Adipocyte (in vitro differentiated cells): ENCODE results near the gene FZD4.
"Not testable (repeated sequence)": the region's sequence is repeated elsewhere in the genome, so short reads cannot be mapped to it uniquely, and the experiment has no call there.

Experiments used
- DNase-seq: peaks from one replicate; pipeline ENCODE4 v3.0.0-alpha.2; 2015; ENCODE audit warnings: low read depth
- H3K27me3 ChIP-seq: replicated peaks from 2 replicates; pipeline ENCODE4 v1.7.0; 2013; ENCODE audit warnings: mild to moderate bottlenecking, low read length, moderate library complexity; ENCODE audit not compliant: control insufficient read depth, insufficient read depth
- H3K36me3 ChIP-seq: 2 replicates; pipeline ENCODE4 v1.7.0; 2013; ENCODE audit warnings: low read length, mild to moderate bottlenecking, moderate library complexity; ENCODE audit not compliant: control insufficient read depth, insufficient read depth, severe bottlenecking
- H3K4me1 ChIP-seq: 2 replicates; pipeline ENCODE4 v1.7.0; 2013; ENCODE audit warnings: mild to moderate bottlenecking, low read length, moderate library complexity; ENCODE audit not compliant: control insufficient read depth, insufficient read depth
- H3K4me3 ChIP-seq: 2 replicates; pipeline ENCODE4 v1.7.0; 2013; ENCODE audit warnings: mild to moderate bottlenecking, low read length, moderate library complexity
- H3K9ac ChIP-seq: 2 replicates; pipeline ENCODE4 v1.7.0; 2013; ENCODE audit warnings: mild to moderate bottlenecking, low read length, moderate library complexity
- H3K9me3 ChIP-seq: 2 replicates; pipeline ENCODE4 v1.7.0; 2013; ENCODE audit warnings: mild to moderate bottlenecking, low read length, moderate library complexity; ENCODE audit not compliant: control insufficient read depth

Gene FZD4

GRCh38 chr11:86918973-86919372 lies 36.2 kb downstream of the FZD4 start:
- Histone ChIP-seq H3K36me3 (peaks cover 9% of the 10 kb centered on the region), H3K9ac (peak overlapping the region; percentile 64), H3K4me3 (no peak overlapping the region), H3K9me3 (no peaks in the 10 kb centered on the region), H3K4me1 (peaks cover 46% of the 10 kb centered on the region), H3K27me3 (no peaks in the 10 kb centered on the region)
- DNase-seq: no peak

DNA sequence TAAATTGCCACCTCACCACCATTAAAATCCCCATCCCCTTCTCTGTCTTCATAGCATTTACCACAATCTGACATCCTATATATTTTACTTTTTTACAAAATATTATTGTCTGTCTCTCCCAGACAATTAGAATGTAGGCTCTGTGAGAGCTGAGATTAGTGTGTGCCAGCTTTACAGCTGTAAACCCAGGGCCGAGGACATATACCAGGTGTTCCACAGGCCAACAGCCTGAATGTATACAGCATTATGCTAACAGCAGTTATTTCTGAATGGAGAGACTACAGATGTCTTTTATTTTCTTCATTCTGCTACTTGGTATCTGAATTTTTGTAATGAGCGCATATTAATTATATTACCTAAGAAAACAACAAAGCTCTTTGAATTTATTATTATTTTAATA lies 36.7 kb downstream of the FZD4 start:
- Histone ChIP-seq H3K27me3 (no peaks in the 10 kb centered on the region), H3K36me3 (peaks cover 9% of the 10 kb centered on the region), H3K9ac (peak overlapping the region; percentile 64), H3K9me3 (no peaks in the 10 kb centered on the region), H3K4me1 (peaks cover 46% of the 10 kb centered on the region), H3K4me3 (no peak overlapping the region)
- no peak for DNase-seq

DNA sequence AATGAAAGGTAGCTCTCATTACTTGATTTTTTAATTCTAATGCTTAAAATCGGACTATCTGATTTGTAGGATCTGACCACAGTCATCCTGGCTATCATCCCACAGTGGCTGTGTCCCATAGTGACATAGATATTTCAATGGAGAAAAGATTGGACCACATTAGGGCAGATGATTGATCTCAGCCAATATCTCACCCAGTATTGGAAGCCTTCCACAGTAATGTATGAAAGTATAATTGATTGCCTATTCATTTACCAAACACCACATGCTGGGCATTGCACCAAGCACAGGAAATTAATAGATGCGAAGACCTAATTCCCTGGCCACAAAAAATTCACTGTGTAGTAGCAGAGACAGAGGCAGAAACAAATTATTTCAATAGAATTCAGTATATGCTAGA lies 37.6 kb downstream of the FZD4 start:
- Histone ChIP-seq H3K9ac (no peak overlapping the region), H3K4me1 (peaks cover 46% of the 10 kb centered on the region), H3K4me3 (no peak overlapping the region), H3K27me3 (no peaks in the 10 kb centered on the region), H3K36me3 (peaks cover 9% of the 10 kb centered on the region), H3K9me3 (peaks cover 2% of the 10 kb centered on the region)
- DNase-seq: no peak

GRCh38 chr11:86916330-86916729 lies 38.9 kb downstream of the FZD4 start:
- H3K4me1 ChIP-seq: peaks cover 46% of the 10 kb centered on the region
- no peaks in the 10 kb centered on the region for H3K27me3 ChIP-seq
- peaks cover 10% of the 10 kb centered on the region for H3K9me3 ChIP-seq
- peaks cover 9% of the 10 kb centered on the region for H3K36me3 ChIP-seq
- H3K9ac ChIP-seq: peak overlapping the region; percentile 75
- DNase-seq: peak; percentile 84
- peak overlapping the region; percentile 51 for H3K4me3 ChIP-seq

DNA sequence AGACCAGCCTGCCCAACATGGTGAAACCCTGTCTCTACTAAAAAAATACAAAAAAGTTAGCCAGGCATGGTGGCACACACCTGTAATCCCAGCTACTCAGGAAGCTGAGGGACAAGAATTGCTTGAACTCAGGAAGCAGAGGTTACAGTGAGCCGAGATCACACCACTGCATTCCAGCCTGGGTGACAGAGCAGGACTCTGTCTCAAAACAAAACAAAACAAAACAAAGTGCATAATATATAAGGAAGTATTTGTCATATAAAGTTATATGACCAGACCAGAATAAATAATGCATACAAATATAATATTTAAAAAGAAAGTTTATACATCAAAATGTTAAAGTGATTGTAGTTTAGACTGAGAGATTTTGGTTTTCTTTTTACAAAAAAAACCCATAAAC lies 39.3 kb downstream of the FZD4 start:
- peak overlapping the region; percentile 75 for H3K9ac ChIP-seq
- not testable (repeated sequence) for DNase-seq, H3K36me3 ChIP-seq, H3K27me3 ChIP-seq
- peaks cover 46% of the 10 kb centered on the region for H3K4me1 ChIP-seq
- H3K9me3 ChIP-seq: peaks cover 10% of the 10 kb centered on the region
- peak overlapping the region; percentile 51 for H3K4me3 ChIP-seq

GRCh38 chr11:86914865-86915519 lies 40.2 kb downstream of the FZD4 start:
- Histone ChIP-seq H3K36me3 (peaks cover 2% of the 10 kb centered on the region), H3K4me3 (no peak overlapping the region), H3K27me3 (no peaks in the 10 kb centered on the region), H3K9me3 (peaks cover 10% of the 10 kb centered on the region), H3K4me1 (peaks cover 46% of the 10 kb centered on the region), H3K9ac (no peak overlapping the region)
- no peak for DNase-seq

DNA sequence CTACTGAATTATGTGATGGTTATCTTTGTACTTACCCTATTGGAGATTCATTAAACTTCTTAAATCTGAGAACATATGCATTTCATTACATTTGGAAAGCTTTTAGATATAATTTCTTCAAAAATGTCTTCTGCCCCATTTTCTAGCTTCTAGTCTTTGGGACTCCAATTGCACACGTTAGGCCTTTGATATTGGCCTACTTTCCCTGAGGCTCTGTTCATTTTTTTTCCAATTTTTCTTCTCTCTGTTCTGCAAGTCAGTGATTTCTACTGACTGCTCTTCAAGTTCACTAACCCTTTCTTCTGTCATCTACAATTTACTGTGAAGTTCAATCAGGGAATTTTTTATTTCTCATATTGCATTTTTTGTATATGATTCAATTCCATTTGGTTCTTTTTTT lies 43.0 kb downstream of the FZD4 start:
- Histone ChIP-seq H3K9ac (no peak overlapping the region), H3K27me3 (no peaks in the 10 kb centered on the region), H3K9me3 (peaks cover 10% of the 10 kb centered on the region), H3K36me3 (no peaks in the 10 kb centered on the region), H3K4me3 (no peak overlapping the region), H3K4me1 (peaks cover 21% of the 10 kb centered on the region)
- DNase-seq: no peak

- DNase-seq: no peak
- Histone ChIP-seq H3K9ac (no peak overlapping the region), H3K9me3 (peaks cover 10% of the 10 kb centered on the region), H3K27me3 (no peaks in the 10 kb centered on the region), H3K36me3 (no peaks in the 10 kb centered on the region), H3K4me3 (no peak overlapping the region), H3K4me1 (peaks cover 6% of the 10 kb centered on the region)
Observed at GRCh38 chr11:86910592-86910991, 44.6 kb downstream of the FZD4 start.

DNA sequence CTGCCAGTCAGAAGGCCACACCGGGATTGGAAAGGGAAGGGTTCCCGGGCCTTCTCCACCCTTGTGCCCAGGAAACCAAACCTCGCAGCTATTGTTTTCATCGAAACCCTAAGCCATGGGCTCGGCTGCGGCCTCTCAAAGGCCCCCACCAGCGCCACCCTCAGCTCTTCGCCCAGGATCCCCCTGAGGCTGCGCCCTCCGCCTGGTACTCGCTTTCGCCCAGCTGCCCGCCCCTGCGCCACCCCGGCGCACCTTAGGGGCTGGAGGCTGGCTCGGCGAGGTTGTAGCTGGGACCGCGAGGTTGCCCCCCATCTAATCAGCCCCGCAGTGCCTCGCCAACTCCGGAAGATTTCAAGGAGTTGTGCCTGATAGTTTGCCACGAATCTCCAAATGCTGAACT lies 49.0 kb downstream of the FZD4 start:
- no peaks in the 10 kb centered on the region for H3K9me3 ChIP-seq
- no peak overlapping the region for H3K9ac ChIP-seq
- H3K27me3 ChIP-seq: no peaks in the 10 kb centered on the region
- no peaks in the 10 kb centered on the region for H3K36me3 ChIP-seq
- no peak overlapping the region for H3K4me3 ChIP-seq
- H3K4me1 ChIP-seq: no peaks in the 10 kb centered on the region
- no peak for DNase-seq

DNA sequence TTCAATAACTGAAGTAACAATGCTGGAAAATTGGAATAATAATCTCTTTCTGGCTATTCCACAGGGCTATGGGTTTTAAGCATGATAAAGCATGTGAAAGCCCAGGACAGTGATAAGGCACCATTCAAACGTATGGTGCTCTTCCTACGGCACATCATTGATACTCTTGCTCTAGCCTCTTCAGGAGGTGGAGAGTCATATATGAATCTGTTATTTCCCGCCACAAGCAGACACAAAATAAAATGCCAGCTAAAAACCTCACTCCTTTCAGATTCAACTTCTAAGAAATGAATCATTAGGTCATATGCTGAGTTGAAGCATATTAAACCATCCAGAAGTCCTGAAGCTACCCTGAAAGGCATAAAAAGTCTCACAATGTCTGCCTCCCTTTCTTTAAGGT lies 49.9 kb downstream of the FZD4 start:
- Histone ChIP-seq H3K4me1 (no peaks in the 10 kb centered on the region), H3K9me3 (no peaks in the 10 kb centered on the region), H3K36me3 (no peaks in the 10 kb centered on the region), H3K4me3 (no peak overlapping the region), H3K27me3 (no peaks in the 10 kb centered on the region), H3K9ac (no peak overlapping the region)
- DNase-seq: no peak

GRCh38 chr11:86904001-86904400 lies 51.2 kb downstream of the FZD4 start:
- Histone ChIP-seq H3K9me3 (no peaks in the 10 kb centered on the region), H3K9ac (no peak overlapping the region), H3K4me3 (no peak overlapping the region), H3K27me3 (no peaks in the 10 kb centered on the region), H3K36me3 (no peaks in the 10 kb centered on the region), H3K4me1 (no peaks in the 10 kb centered on the region)
- DNase-seq: no peak

- no peaks in the 10 kb centered on the region for H3K36me3 ChIP-seq
- H3K9me3 ChIP-seq: no peaks in the 10 kb centered on the region
- no peak overlapping the region for H3K4me3 ChIP-seq
- DNase-seq: no peak
- H3K9ac ChIP-seq: no peak overlapping the region
- H3K27me3 ChIP-seq: no peaks in the 10 kb centered on the region
- no peaks in the 10 kb centered on the region for H3K4me1 ChIP-seq
Observed at GRCh38 chr11:86902345-86902744, 52.9 kb downstream of the FZD4 start.
